NOMO-1 treated with DMSO at 0.1 percent for 48 hours (cell line): ENCODE results near the gene MVB12B.
A peak's percentile ranks its signal among the peaks of the same experiment; 100 is the strongest.

Source experiments
- DNase-seq: peaks from one replicate; lab custom pipeline; 2025; ENCODE audit not compliant: unreplicated experiment; lab: John Stamatoyannopoulos, UW

The MVB12B gene

GRCh38 chr9:126329476-126330275 lies 3.0 kb downstream of the MVB12B start:
- no peak for DNase-seq

- peak; percentile 61 for DNase-seq
These were observed 3.9 kb downstream of the MVB12B start for GRCh38 chr9:126330536-126330935.

- no peak for DNase-seq
These were observed 5.5 kb downstream of the MVB12B start for GRCh38 chr9:126331964-126332748.

GRCh38 chr9:126334721-126335621 lies 8.3 kb downstream of the MVB12B start:
- no peak for DNase-seq

- no peak for DNase-seq
These were observed 9.5 kb downstream of the MVB12B start for GRCh38 chr9:126335837-126336735.

GRCh38 chr9:126336736-126337325 lies 10.2 kb downstream of the MVB12B start:
- no peak for DNase-seq

GRCh38 chr9:126337729-126338372 lies 11.2 kb downstream of the MVB12B start:
- DNase-seq, result no peak

GRCh38 chr9:126338945-126339344 lies 12.3 kb downstream of the MVB12B start:
- peak; percentile 14 for DNase-seq

- DNase-seq, result no peak
These were observed 14.8 kb downstream of the MVB12B start for GRCh38 chr9:126341426-126341825.

- DNase-seq, result no peak
These were observed 15.3 kb downstream of the MVB12B start for GRCh38 chr9:126341902-126342301.

- no peak for DNase-seq
These were observed 16.0 kb downstream of the MVB12B start for GRCh38 chr9:126342621-126343031.

GRCh38 chr9:126343271-126343700 lies 16.7 kb downstream of the MVB12B start:
- DNase-seq, result no peak

- DNase-seq, result no peak
These were observed 19.4 kb downstream of the MVB12B start for GRCh38 chr9:126346031-126346430.

GRCh38 chr9:126347093-126347492 lies 20.5 kb downstream of the MVB12B start:
- DNase-seq, result peak; percentile 25

GRCh38 chr9:126347911-126348760 lies 21.5 kb downstream of the MVB12B start:
- no peak for DNase-seq

GRCh38 chr9:126348911-126349550 lies 22.4 kb downstream of the MVB12B start:
- no peak for DNase-seq

GRCh38 chr9:126354887-126355770 lies 28.5 kb downstream of the MVB12B start:
- DNase-seq, result peak; percentile 11
